Panc1 (cell line): ENCODE measurements around the gene RNF34. TPM values are rescaled to one million over a fixed set of nuclear protein-coding genes. Genes with fewer than 3 reads are reported as not detected.

Experiments used
- ATAC-seq: fragments of 200-7000 bp; cut with Tn5 transposase; 2 replicates; pipeline ENCODE4 v1.9.1; 2020; ENCODE audit warnings: mild to moderate bottlenecking, moderate library complexity
- BruUV-seq: library from RNA; stranded (reverse); fragments of 400-500 nt; replicated peaks from 2 replicates; lab custom pipeline; 2021; lab: Mats Ljungman, UMichigan
- CTCF ChIA-PET: fragments of 300-600 bp; sonication (Branson Sonifier 250); formaldehyde crosslinking; loops from one replicate; lab custom pipeline; 2022; ENCODE audit warnings: antibody characterized with exemption; lab: Charles Lee
- POLR2A ChIA-PET: fragments of 300-600 bp; sonication (Branson Sonifier 250); formaldehyde crosslinking; loops from one replicate; lab custom pipeline; 2022; ENCODE audit warnings: antibody characterized with exemption; lab: Charles Lee
- DNase-seq: peaks from one replicate; pipeline ENCODE4 v3.0.0-alpha.2; 2010; ENCODE audit warnings: low read depth, low spot score
- H3K27ac ChIP-seq: 2 replicates; pipeline ENCODE4 v1.5.1; 2011; ENCODE audit warnings: mild to moderate bottlenecking, low read length, inconsistent platforms
- H3K27me3 ChIP-seq: fragments of 200-500 bp; sonication (Bioruptor generic); 2 replicates; pipeline ENCODE4 v1.6.0; 2014; ENCODE audit warnings: low read length, inconsistent platforms; ENCODE audit not compliant: control insufficient read depth, insufficient read depth
- H3K36me3 ChIP-seq: fragments of 200-500 bp; sonication (Bioruptor generic); 2 replicates; pipeline ENCODE4 v1.5.1; 2014; ENCODE audit warnings: inconsistent platforms, mild to moderate bottlenecking, low read length, moderate library complexity; ENCODE audit not compliant: control insufficient read depth, insufficient read depth
- H3K4me1 ChIP-seq: 2 replicates; pipeline ENCODE4 v1.5.1; 2011; ENCODE audit warnings: inconsistent platforms, mild to moderate bottlenecking, low read length, moderate library complexity; ENCODE audit not compliant: control insufficient read depth, insufficient read depth
- H3K4me3 ChIP-seq, 2 experiments: 2 replicates each; pipeline ENCODE4 v1.5.1; 2011 to 2012; ENCODE audit warnings: low read depth in 2 of 2, low read length in 2 of 2, mild to moderate bottlenecking in 2 of 2, inconsistent platforms in 1 of 2, moderate library complexity in 1 of 2
- H3K9me3 ChIP-seq: fragments of 200-500 bp; sonication (Bioruptor generic); 2 replicates; pipeline ENCODE4 v1.5.1; 2014; ENCODE audit warnings: low read depth, mild to moderate bottlenecking, inconsistent platforms, low read length, moderate library complexity; ENCODE audit not compliant: control insufficient read depth, insufficient read depth
- SIN3A ChIP-seq: IDR thresholded peaks from 2 replicates; pipeline ENCODE4 v1.6.1; 2012; ENCODE audit warnings: low read depth, mild to moderate bottlenecking, low read length, moderate library complexity, borderline replicate concordance; ENCODE audit not compliant: insufficient read depth
- TCF7L2 ChIP-seq: IDR thresholded peaks from 2 replicates; pipeline ENCODE4 v1.6.1; 2011; ENCODE audit warnings: mild to moderate bottlenecking, low read depth, low read length, inconsistent platforms
- in situ Hi-C: cut with HindIII; loops from 2 replicates; pipeline ENCODE4 v1.10.0; 2016; ENCODE audit warnings: low sequenced_read_pairs, low pct_unique_long_range_greater_than_20kb
- intact Hi-C: fragments of 100-400 bp; cut with micrococcal nuclease; formaldehyde crosslinking; loops from one replicate; pipeline ENCODE4 v1.10.0; 2022; ENCODE audit not compliant: unreplicated experiment
- total RNA-seq: library from RNA; stranded (reverse); gene quantifications from one replicate; pipeline ENCODE4 v1.2.1, GENCODE V29; 2021; ENCODE audit not compliant: unreplicated experiment
- TF ChIP-seq, protein P1 (sequence below), 2 experiments: IDR thresholded peaks; 2 replicates each; pipeline ENCODE4 v1.6.1; 2011 to 2012; ENCODE audit warnings: low read depth in 2 of 2, control low read depth in 1 of 2, low read length in 1 of 2, mild to moderate bottlenecking in 1 of 2, moderate library complexity in 1 of 2; ENCODE audit not compliant: insufficient read depth in 1 of 2

Gene RNF34
- total RNA-seq, 1 experiment from 2014 or later: 52.4 TPM

DNA sequence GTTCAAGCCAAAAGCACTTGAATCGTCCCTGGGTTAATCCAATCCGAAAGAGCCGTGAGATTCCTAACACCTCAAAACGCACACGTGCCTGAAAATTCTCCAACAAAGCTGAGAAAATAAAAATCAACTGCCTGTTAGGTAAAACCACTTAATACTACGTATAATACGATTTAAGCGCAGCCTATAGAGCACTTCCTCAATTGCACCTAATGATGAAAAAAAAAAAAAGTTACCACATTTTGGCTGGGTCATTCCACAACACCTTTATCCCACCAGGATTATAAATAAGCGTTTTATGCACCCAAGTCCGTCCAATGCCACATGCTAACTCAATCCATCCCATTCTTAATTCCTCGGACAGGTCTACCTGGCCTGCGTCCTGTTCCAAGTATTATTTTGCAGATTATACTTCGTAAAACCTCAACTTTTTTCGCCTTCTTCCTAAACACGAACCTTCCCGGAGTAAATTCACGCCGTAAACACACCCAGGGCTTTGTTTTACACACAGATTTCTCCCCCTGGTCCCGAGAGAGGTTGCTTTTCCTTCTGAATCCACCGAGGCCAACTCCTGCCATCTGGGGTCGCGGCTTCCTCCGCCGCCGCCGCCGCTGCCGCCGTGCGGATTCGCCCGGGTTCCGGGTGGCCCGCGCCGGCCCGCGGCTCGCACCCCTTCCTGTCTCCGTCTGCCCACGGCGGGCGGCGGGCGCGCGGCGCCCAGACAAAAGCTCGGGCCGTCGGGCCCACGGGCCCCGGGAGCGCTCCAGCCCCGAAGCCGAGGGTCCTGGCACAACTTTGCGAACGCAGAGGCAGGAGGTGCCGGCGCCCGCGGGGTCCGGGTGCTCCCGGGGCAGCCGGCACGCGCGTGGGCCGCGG is 66.2 kb downstream of the RNF34 start:
- Histone ChIP-seq H3K27ac (peak overlapping the region; percentile 67), H3K27me3 (no peaks in the 10 kb centered on the region), H3K9me3 (no peaks in the 10 kb centered on the region), H3K4me1 (peaks cover 7% of the 10 kb centered on the region), H3K4me3 (peak overlapping the region; percentile 51 to 73), H3K36me3 (no peaks in the 10 kb centered on the region)
- in situ Hi-C loops (no loop called here), intact Hi-C loops (no loop called here)
- ChIA-PET CTCF (interaction anchor here (0.7 kb wide), 1 partner anchor 28 kb away, joined by 6 read pairs; no protein-coding TSS in a partner anchor), POLR2A (interaction anchor here (0.6 kb wide), 1 partner anchor 11 kb away, joined by 3 read pairs; no protein-coding TSS in a partner anchor)
- DNase-seq (no peak), ATAC-seq (no peak; the same call in 1 of the 2 replicates)
- BruUV-seq: TSS peak; percentile 90
- TF ChIP-seq, protein P1, sequence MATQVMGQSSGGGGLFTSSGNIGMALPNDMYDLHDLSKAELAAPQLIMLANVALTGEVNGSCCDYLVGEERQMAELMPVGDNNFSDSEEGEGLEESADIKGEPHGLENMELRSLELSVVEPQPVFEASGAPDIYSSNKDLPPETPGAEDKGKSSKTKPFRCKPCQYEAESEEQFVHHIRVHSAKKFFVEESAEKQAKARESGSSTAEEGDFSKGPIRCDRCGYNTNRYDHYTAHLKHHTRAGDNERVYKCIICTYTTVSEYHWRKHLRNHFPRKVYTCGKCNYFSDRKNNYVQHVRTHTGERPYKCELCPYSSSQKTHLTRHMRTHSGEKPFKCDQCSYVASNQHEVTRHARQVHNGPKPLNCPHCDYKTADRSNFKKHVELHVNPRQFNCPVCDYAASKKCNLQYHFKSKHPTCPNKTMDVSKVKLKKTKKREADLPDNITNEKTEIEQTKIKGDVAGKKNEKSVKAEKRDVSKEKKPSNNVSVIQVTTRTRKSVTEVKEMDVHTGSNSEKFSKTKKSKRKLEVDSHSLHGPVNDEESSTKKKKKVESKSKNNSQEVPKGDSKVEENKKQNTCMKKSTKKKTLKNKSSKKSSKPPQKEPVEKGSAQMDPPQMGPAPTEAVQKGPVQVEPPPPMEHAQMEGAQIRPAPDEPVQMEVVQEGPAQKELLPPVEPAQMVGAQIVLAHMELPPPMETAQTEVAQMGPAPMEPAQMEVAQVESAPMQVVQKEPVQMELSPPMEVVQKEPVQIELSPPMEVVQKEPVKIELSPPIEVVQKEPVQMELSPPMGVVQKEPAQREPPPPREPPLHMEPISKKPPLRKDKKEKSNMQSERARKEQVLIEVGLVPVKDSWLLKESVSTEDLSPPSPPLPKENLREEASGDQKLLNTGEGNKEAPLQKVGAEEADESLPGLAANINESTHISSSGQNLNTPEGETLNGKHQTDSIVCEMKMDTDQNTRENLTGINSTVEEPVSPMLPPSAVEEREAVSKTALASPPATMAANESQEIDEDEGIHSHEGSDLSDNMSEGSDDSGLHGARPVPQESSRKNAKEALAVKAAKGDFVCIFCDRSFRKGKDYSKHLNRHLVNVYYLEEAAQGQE (IDR thresholded peaks at IDR 0.05; ENCODE audit: insufficient read depth in 1 of 2, low read depth in 2 of 2, low read length in 1 of 2): no peak
- 0 out of 2 replicates have a peak, but pooled peaks have one; percentile 8 for TF ChIP-seq SIN3A

DNA sequence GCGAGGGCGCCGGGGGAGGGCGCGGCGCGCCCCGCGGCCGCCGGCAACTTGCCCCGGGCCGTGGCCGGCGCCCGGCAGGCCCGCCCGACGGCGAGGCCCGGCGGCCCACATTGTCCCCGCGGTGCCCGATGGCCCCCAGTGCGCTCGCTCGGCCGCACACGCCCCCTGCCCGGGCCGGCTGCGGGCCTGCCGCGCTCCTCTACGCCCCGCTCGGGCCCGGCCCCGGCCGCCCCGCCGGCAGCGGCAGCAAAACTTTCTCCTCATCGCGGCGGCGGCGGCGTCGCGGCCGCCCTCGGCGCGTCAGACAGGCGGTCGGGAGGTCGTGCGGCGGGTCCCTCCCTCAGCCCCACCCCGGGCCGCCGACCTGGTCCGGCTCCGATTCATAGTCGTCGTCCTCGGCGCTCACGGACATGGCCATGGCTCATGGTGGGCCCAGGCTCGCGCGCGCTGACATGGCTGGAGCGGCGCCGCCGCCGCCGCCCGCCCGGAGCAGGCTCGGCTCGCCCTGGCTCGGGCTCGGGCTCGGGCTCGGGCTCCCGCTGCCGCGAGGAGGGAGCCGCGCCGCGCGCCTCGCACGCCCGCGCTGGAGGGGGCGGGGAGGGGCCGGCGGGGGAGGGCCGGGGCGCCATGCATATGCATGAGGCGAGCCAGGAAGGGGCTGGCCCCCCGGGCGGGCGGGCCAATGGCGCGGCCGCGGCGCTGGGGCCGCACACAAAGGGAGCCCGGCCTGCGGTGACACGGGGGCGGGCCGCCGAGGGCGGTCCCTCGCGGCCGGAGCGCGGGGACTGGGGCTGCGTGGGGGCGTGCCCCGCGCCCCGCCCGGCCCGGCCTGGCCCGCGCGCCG is 67.1 kb downstream of the RNF34 start:
- no peak overlapping the region for H3K27ac ChIP-seq
- CTCF ChIA-PET: interaction anchor here (1.4 kb wide), 1 partner anchor 12 kb away, joined by 16 read pairs; no protein-coding TSS in a partner anchor
- H3K27me3 ChIP-seq: no peaks in the 10 kb centered on the region

More for the DNA sequence above, 67.1 kb downstream of the RNF34 start:
- TF ChIP-seq TCF7L2: peak; percentile 87
- TF ChIP-seq, protein P1 (IDR thresholded peaks at IDR 0.05; ENCODE audit: insufficient read depth in 1 of 2, low read depth in 2 of 2, low read length in 1 of 2): no peak
- Histone ChIP-seq H3K4me3 (peak overlapping the region; percentile 53 to 73), H3K36me3 (no peaks in the 10 kb centered on the region), H3K4me1 (peaks cover 7% of the 10 kb centered on the region), H3K9me3 (no peaks in the 10 kb centered on the region)
- POLR2A ChIA-PET: interaction anchor here (0.6 kb wide), 1 partner anchor 10 kb away, joined by 3 read pairs; no protein-coding TSS in a partner anchor
- intact Hi-C loops (no loop called here), in situ Hi-C loops (no loop called here)
- DNase-seq (no peak), ATAC-seq (peak; percentile 98)
- BruUV-seq: no TSS peak
